ENCODE measurements around the gene BICDL1. TPM values are rescaled to one million over a fixed set of nuclear protein-coding genes. Genes with fewer than 3 reads are reported as not detected.
"Not testable (repeated sequence)": the region's sequence is repeated elsewhere in the genome, so short reads cannot be mapped to it uniquely, and the experiment has no call there.

Gene BICDL1
- total RNA-seq, 6 donors from 2014 or later, result 10.5 to 21.0 (median 15.9) TPM

DNA sequence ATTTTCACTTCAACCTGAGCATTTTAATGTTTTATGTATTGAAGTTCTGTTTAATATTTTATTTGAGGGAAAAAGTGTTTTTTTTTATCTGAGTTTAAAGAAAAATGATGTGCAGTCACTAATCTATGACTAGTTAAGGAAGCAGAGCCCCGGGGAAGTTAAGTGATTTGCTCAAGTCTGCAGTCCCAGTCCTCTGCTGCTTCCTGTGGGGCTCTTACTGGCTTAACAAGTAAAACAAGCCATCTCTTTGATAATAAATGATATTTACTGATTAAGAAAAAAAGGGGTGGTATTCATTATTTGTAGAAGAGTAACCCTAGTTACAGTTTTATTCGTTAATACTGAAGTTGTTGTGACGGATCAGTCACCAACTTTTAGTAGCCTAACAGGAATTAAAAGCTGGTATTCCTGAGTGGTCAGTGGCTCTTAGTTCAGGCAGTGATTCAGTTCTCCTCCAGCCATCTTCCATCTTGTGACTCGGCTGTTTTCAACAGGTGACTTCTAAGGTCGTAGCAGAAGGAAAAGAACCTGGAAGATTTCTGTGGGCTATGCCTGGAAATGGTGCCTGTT lies 21.7 kb downstream of the BICDL1 start:
- Histone ChIP-seq H3K36me3 (no peaks in the 10 kb centered on the region), H3K9me3 (no peaks in the 10 kb centered on the region), H3K27me3 (no peaks in the 10 kb centered on the region), H3K27ac (no peak overlapping the region), H3K4me1 (no peaks in the 10 kb centered on the region), H3K4me3 (no peak overlapping the region)
- TF ChIP-seq EP300 (IDR thresholded peaks at IDR 0.05) (no peak), POLR2AphosphoS5 (IDR thresholded peaks at IDR 0.05) (no peak), POLR2A (IDR thresholded peaks at IDR 0.05) (no peak)
- TF ChIP-seq, protein P1, sequence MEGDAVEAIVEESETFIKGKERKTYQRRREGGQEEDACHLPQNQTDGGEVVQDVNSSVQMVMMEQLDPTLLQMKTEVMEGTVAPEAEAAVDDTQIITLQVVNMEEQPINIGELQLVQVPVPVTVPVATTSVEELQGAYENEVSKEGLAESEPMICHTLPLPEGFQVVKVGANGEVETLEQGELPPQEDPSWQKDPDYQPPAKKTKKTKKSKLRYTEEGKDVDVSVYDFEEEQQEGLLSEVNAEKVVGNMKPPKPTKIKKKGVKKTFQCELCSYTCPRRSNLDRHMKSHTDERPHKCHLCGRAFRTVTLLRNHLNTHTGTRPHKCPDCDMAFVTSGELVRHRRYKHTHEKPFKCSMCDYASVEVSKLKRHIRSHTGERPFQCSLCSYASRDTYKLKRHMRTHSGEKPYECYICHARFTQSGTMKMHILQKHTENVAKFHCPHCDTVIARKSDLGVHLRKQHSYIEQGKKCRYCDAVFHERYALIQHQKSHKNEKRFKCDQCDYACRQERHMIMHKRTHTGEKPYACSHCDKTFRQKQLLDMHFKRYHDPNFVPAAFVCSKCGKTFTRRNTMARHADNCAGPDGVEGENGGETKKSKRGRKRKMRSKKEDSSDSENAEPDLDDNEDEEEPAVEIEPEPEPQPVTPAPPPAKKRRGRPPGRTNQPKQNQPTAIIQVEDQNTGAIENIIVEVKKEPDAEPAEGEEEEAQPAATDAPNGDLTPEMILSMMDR (IDR thresholded peaks at IDR 0.05), result no peak
- no peak for DNase-seq
- no peak for ATAC-seq (ENCODE audit: low FRiP score in 2 of 2)
- 50 to 69% methylated on average over 5 of the region's 5 CpGs for WGBS, 2 donors

DNA sequence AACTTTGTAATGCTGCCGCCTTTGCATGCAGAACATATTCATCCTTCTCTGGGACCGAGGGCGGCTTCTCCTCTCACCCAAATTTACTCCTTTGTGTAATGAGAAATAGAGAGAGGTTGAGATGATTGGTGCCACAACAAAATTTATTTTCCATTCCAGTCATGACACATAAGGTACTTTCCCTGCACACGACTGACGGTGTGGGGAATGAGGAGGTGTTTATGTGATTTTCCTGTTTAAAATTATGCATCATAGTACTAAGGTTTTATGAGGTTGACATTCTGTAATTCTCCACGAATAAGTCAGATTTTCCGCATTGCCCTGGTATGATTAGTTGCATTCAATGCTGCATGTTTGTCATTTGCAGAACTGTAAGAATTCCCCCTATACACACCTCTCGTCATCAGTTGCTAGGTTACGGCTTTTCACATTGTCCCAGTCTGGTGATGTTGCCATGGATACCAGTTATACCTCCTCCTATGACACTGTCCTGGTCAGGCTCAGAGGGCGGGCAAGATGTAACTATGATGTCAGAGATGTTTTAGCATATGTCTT lies 23.1 kb downstream of the BICDL1 start:
- no peak for DNase-seq
- Histone ChIP-seq H3K36me3 (no peaks in the 10 kb centered on the region), H3K4me3 (no peak overlapping the region), H3K4me1 (no peaks in the 10 kb centered on the region), H3K27ac (no peak overlapping the region), H3K9me3 (no peaks in the 10 kb centered on the region), H3K27me3 (no peaks in the 10 kb centered on the region)
- WGBS, 2 donors, result 72 to 79% methylated on average over 10 of the region's 10 CpGs
- TF ChIP-seq, protein P1 (IDR thresholded peaks at IDR 0.05), result no peak
- TF ChIP-seq POLR2A (IDR thresholded peaks at IDR 0.05), result no peak
- no peak for TF ChIP-seq EP300 (IDR thresholded peaks at IDR 0.05)
- TF ChIP-seq POLR2AphosphoS5 (IDR thresholded peaks at IDR 0.05), result no peak
- peak in 1 of 2 donors; percentile 19 for ATAC-seq (ENCODE audit: low FRiP score in 2 of 2)

DNA sequence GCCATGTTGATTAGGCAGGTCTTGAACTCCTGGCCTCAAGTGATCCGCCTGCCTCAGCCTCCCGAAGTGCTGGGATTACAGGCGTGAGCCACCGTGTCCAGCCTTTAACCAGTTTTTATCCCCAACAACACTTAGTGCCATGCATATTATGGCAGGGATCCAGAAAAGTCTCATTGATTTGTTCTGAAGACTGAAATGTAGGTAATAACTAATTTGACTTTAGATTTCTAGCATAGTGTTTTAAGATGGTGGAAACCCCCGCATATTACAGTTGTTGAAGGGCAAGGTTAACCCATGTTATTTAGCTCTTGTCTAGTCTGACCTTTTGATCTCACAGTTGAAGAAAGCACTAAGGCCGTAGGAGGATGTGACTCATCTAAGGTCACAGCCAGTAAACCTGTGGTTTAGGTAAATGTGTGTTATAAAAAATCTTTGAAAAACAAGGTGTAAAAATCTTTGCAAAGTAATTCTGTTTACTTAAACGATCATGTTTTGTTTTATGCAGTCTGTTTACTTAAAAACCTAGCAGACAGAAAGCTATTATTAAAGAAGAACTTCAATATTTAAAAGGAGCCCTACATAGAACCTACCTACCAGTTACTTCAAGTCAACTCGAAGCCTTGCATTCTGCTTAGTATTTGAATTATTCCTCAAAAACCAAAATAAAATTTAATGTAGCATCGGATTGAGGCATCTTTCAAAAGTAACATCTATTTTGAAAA lies 24.8 kb downstream of the BICDL1 start:
- no peak for ATAC-seq (ENCODE audit: low FRiP score in 2 of 2)
- H3K27me3 ChIP-seq, result no peaks in the 10 kb centered on the region
- WGBS, 2 donors, result 74 to 81% methylated on average over 9 of the region's 9 CpGs
- H3K9me3 ChIP-seq, result no peaks in the 10 kb centered on the region
- H3K27ac ChIP-seq, result no peak overlapping the region
- H3K36me3 ChIP-seq, result no peaks in the 10 kb centered on the region
- H3K4me3 ChIP-seq, result no peak overlapping the region
- H3K4me1 ChIP-seq, result no peaks in the 10 kb centered on the region
- TF ChIP-seq EP300 (IDR thresholded peaks at IDR 0.05) (no peak), POLR2A (IDR thresholded peaks at IDR 0.05) (no peak)
- TF ChIP-seq, protein P1 (IDR thresholded peaks at IDR 0.05), result no peak
- DNase-seq, result no peak

GRCh38 chr12:120014381-120014735 lies 25.3 kb downstream of the BICDL1 start:
- H3K4me3 ChIP-seq; H3K27me3 ChIP-seq; H3K27ac ChIP-seq; H3K4me1 ChIP-seq; H3K36me3 ChIP-seq; DNase-seq; H3K9me3 ChIP-seq; ATAC-seq (ENCODE audit: low FRiP score in 2 of 2): not testable (repeated sequence)
- 85 to 92% methylated on average over 11 of the region's 11 CpGs for WGBS, 2 donors

DNA sequence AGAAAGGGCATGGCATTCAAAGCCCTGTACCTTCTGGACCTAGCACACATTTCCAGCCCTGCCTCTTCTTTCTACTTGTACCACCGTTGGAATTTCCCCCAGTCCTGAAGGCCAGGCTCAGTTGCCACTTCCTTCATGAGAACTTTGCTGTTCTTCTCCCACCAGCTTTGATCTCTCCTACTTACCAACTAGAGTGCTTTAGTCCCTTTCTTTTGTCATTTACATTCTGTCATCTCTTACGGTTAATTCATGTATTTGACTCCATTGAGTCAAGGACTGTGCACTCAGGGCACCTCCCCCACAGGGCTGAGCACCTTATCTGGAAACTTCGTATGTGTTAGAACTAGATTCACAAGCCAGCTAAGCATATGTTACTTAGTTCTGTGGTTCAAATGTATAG lies 26.3 kb downstream of the BICDL1 start:
- H3K9me3 ChIP-seq, result no peaks in the 10 kb centered on the region
- H3K36me3 ChIP-seq, result no peaks in the 10 kb centered on the region
- H3K4me3 ChIP-seq, result no peak overlapping the region
- WGBS, 2 donors, result 58 to 59% methylated on average over 3 of the region's 3 CpGs
- DNase-seq (no peak), ATAC-seq (ENCODE audit: low FRiP score in 2 of 2) (no peak)
- no peak overlapping the region for H3K27ac ChIP-seq
- no peaks in the 10 kb centered on the region for H3K4me1 ChIP-seq
- H3K27me3 ChIP-seq, result no peaks in the 10 kb centered on the region
- TF ChIP-seq POLR2A (IDR thresholded peaks at IDR 0.05) (no peak), EP300 (IDR thresholded peaks at IDR 0.05) (no peak)
- TF ChIP-seq, protein P1 (IDR thresholded peaks at IDR 0.05), result no peak

DNA sequence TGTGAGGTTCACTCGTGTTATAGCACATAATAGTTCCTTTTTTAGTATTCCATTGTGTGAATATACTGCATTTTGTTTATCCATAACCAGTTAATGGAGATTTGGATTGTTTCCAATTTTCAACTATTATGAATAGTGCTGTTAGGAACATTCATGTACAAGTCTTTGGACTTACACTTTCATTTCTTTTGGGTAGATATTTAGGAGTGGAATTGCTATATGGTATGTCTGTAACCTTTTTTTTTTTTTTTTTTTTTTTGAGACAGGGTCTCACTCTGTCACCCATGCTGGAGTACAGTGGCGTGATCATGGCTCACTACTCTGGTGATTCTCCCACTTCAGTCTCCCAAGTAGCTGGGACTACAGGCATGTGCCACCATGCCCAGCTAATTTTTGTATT lies 27.2 kb downstream of the BICDL1 start:
- whole genome bisulfite sequencing, 2 donors, result 76 to 79% methylated on average over 2 of the region's 2 CpGs
- H3K36me3 ChIP-seq; H3K4me1 ChIP-seq; DNase-seq; H3K27ac ChIP-seq; ATAC-seq (ENCODE audit: low FRiP score in 2 of 2); H3K4me3 ChIP-seq; H3K27me3 ChIP-seq; H3K9me3 ChIP-seq: not testable (repeated sequence)

Measured in upper lobe of left lung (tissue), 6 donors.